Kidney epithelial cell (primary cell): ENCODE data around the gene SMOC1. TPM values are rescaled to one million over a fixed set of nuclear protein-coding genes. Genes with fewer than 3 reads are reported as not detected.

Experiments
- DNase-seq: peaks from one replicate; pipeline ENCODE4 v3.0.0-alpha.2; 2010; ENCODE audit warnings: low read depth
- H3K27me3 ChIP-seq: 2 replicates; pipeline ENCODE4 v1.6.0; 2011; ENCODE audit warnings: low read length; ENCODE audit not compliant: control insufficient read depth, insufficient read depth
- H3K36me3 ChIP-seq: 2 replicates; pipeline ENCODE4 v1.5.1; 2011; ENCODE audit warnings: low read length; ENCODE audit not compliant: control insufficient read depth, insufficient read depth
- H3K4me3 ChIP-seq: 2 replicates; pipeline ENCODE4 v1.5.1; 2011; ENCODE audit warnings: low read depth, mild to moderate bottlenecking, control low read depth, low read length
- total RNA-seq: library from RNA; depleted of rRNA; stranded (reverse); fragments of >200 nt; gene quantifications from 2 replicates; pipeline ENCODE4 v1.2.3, GENCODE V29; 2015
- TF ChIP-seq, protein P1 (sequence below): IDR thresholded peaks from 2 replicates; pipeline ENCODE4 v1.5.1; 2011; ENCODE audit warnings: mild to moderate bottlenecking, moderate library complexity, low read length, control low read depth, inconsistent platforms; ENCODE audit not compliant: insufficient read depth, poor library complexity, severe bottlenecking

The SMOC1 gene
- total RNA-seq, 1 donor from 2014 or later, result 2.7 TPM

DNA sequence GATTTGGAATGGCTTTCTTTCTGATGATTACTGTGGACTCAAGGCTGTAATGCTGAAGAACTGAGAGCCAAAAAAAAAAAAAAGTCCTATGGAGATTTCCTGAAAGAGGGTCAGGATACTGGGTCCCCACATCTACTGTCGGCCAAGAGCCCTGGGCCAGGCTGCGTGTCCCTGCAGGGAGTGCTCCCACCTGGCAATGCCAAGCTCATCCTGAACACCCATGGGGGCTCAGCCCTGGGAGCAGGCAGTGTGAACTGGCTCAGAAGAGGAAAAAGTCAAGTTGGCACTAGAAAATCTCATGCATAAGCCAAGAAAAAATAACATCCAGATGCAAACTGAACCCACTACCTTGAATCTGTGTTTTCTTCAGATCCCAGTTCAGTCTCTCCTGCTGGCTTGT lies 35.0 kb upstream of the SMOC1 start:
- DNase-seq, result no peak
- TF ChIP-seq, protein P1, sequence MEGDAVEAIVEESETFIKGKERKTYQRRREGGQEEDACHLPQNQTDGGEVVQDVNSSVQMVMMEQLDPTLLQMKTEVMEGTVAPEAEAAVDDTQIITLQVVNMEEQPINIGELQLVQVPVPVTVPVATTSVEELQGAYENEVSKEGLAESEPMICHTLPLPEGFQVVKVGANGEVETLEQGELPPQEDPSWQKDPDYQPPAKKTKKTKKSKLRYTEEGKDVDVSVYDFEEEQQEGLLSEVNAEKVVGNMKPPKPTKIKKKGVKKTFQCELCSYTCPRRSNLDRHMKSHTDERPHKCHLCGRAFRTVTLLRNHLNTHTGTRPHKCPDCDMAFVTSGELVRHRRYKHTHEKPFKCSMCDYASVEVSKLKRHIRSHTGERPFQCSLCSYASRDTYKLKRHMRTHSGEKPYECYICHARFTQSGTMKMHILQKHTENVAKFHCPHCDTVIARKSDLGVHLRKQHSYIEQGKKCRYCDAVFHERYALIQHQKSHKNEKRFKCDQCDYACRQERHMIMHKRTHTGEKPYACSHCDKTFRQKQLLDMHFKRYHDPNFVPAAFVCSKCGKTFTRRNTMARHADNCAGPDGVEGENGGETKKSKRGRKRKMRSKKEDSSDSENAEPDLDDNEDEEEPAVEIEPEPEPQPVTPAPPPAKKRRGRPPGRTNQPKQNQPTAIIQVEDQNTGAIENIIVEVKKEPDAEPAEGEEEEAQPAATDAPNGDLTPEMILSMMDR, result no peak
- Histone ChIP-seq H3K27me3 (peaks cover 8% of the 10 kb centered on the region), H3K36me3 (no peaks in the 10 kb centered on the region), H3K4me3 (no peak overlapping the region)

DNA sequence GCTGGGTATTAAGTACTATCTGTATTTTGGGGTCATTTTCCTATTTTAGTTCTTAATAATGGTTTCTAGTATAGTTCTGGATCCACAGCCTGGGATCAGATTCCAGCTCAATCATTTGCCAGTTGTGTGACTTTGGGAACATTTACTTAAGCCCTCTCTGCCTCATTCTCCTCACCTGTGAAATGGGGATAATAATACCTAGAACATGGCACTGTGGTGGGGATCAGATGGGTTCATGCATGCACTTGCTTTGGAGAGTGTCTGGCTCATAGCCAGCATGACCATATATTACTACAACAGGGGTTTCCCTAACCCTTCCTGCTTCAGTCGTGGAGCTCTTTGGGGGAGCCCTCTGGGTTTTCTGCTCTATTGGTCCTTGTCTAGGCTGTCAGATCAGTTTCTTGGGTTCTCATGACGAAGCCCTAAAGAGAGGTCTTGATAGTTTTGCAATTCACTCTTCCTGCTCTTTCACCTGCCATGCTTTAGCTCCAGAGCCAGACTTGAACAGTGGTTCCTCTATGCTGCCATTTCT lies 34.1 kb upstream of the SMOC1 start:
- H3K36me3 ChIP-seq, result no peaks in the 10 kb centered on the region
- TF ChIP-seq, protein P1, result no peak
- no peak overlapping the region for H3K4me3 ChIP-seq
- no peak for DNase-seq
- H3K27me3 ChIP-seq, result peaks cover 8% of the 10 kb centered on the region

DNA sequence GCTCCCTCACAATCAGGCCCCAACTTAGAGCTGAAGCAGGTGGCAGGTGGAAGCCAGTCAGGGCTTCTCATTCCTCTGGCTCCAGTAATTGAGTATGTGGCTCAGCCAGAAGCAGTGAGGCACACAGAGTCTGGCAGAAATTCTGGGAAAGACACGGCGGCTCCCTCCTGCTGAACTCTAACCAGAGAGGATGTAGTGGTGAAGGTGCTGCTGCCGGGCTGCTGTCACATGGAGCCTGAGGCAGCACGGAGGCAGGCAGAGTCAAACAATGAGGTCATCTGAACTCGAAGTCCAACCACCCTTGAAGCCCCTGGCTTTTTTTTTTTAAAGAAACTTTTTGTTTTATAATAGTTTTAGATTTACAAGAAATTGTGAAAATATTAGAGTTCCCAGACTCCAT lies 33.4 kb upstream of the SMOC1 start:
- no peaks in the 10 kb centered on the region for H3K36me3 ChIP-seq
- peak; percentile 14 for DNase-seq
- H3K4me3 ChIP-seq, result no peak overlapping the region
- TF ChIP-seq, protein P1, result no peak
- H3K27me3 ChIP-seq, result peaks cover 8% of the 10 kb centered on the region

DNA sequence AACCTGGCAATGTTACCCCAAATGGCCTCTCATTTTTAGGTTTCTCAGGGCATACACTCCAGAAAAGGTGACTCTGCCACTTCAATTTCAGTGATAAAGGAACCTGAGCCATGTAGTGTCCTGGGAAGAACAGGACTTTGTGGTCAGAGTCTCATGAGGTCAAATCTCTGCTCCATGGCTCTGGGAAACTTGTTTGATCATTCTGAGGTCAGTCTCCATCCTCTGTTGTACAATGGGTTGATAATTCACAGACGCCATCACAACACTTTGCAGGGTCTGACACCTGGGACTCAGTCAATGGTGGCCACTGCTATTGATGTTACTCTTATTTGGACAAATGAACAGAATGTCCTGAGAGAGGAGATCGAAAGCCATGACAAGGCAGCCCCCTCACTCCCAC lies 31.1 kb upstream of the SMOC1 start:
- H3K4me3 ChIP-seq, result no peak overlapping the region
- H3K36me3 ChIP-seq, result no peaks in the 10 kb centered on the region
- peaks cover 3% of the 10 kb centered on the region for H3K27me3 ChIP-seq
- TF ChIP-seq, protein P1, result no peak
- no peak for DNase-seq

DNA sequence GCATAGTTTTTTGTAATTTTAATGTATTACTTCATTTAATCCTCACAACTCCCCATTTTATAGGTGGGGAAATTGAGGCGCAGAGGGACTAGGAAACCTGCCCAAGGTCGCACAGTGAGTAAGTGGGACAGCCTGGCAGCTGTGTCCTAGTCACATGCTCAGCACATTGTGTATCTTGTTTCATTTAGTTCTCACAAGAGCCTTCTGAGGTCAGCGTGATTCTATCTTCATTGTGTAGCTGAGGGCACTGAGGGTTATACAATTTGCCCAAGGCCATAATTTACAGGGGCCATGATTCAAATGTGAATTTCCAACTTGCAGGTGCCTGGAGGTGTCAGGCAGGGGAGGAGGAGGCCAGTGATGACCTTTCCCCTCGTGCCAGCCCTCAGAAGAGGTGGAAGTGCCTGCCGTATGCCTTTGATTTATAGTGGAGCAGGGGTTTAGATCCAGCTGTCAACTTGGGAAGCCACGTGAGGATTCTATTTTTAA lies 30.3 kb upstream of the SMOC1 start:
- H3K4me3 ChIP-seq, result no peak overlapping the region
- TF ChIP-seq, protein P1, result no peak
- no peaks in the 10 kb centered on the region for H3K36me3 ChIP-seq
- no peak for DNase-seq
- peaks cover 3% of the 10 kb centered on the region for H3K27me3 ChIP-seq

DNA sequence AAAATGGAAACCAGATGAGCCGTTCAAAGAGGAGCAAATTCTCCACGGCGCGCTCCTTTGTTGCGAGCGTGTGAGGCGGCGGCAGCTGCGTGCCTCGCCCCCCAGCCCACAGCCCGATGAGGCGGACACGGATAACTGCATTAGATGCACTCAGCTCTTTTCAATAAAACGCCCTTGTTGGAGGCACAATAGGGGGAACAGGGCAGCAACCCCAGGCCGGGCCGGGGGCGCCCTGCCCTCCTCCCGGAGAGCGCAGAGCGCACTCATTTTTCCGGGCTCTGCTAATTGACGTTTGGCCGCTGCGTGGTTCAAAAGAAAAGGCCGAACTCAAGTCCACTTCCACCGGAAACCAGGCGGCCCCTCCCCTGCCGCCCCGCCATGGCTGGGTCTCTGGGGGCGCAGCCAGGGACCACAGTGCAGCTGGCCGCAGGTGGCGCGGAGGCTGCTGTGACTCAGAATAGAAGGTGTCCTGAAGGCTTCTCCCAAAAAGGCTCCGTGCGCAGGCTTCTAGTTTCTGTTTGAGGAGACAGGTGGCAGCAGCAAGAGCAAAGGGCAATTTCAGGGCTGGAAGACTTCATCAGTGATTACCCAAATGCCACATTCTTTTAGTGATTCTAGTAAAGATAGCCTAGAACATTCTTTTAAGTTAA lies 29.0 kb upstream of the SMOC1 start:
- no peak for DNase-seq
- peaks cover 4% of the 10 kb centered on the region for H3K27me3 ChIP-seq

More for the DNA sequence above, 29.0 kb upstream of the SMOC1 start:
- Histone ChIP-seq H3K4me3 (no peak overlapping the region), H3K36me3 (no peaks in the 10 kb centered on the region)
- TF ChIP-seq, protein P1, result no peak
